ENCODE data around the gene SH3RF3. TPM values are rescaled to one million over a fixed set of nuclear protein-coding genes. Genes with fewer than 3 reads are reported as not detected.

The SH3RF3 gene
- total RNA-seq, 1 donor from 2014 or later = 1.7 TPM

GRCh38 chr2:109435901-109436598 is 307.0 kb downstream of the SH3RF3 start:
- Mint-ChIP-seq H3K27ac (ENCODE audit: unreplicated experiment) (no peak overlapping the region), H3K36me3 (ENCODE audit: unreplicated experiment) (peaks cover 11% of the 10 kb centered on the region), H3K4me3 (ENCODE audit: unreplicated experiment) (no peak overlapping the region), H3K9me3 (ENCODE audit: unreplicated experiment) (peaks cover 3% of the 10 kb centered on the region), H3K27me3 (ENCODE audit: unreplicated experiment) (no peaks in the 10 kb centered on the region), H3K4me1 (ENCODE audit: low read depth, unreplicated experiment) (no peaks in the 10 kb centered on the region)
- no peak for DNase-seq
- TF ChIP-seq CTCF (IDR thresholded peaks at IDR 0.05; ENCODE audit: partially characterized antibody, unreplicated experiment) = no peak

GRCh38 chr2:109436610-109437225 is 307.7 kb downstream of the SH3RF3 start:
- Mint-ChIP-seq H3K4me3 (ENCODE audit: unreplicated experiment) (no peak overlapping the region), H3K27me3 (ENCODE audit: unreplicated experiment) (no peaks in the 10 kb centered on the region), H3K27ac (ENCODE audit: unreplicated experiment) (no peak overlapping the region), H3K36me3 (ENCODE audit: unreplicated experiment) (peaks cover 18% of the 10 kb centered on the region), H3K4me1 (ENCODE audit: low read depth, unreplicated experiment) (no peaks in the 10 kb centered on the region), H3K9me3 (ENCODE audit: unreplicated experiment) (peaks cover 3% of the 10 kb centered on the region)
- no peak for TF ChIP-seq CTCF (IDR thresholded peaks at IDR 0.05; ENCODE audit: partially characterized antibody, unreplicated experiment)
- DNase-seq = no peak

- no peak for TF ChIP-seq CTCF (IDR thresholded peaks at IDR 0.05; ENCODE audit: partially characterized antibody, unreplicated experiment)
- Mint-ChIP-seq H3K27me3 (ENCODE audit: unreplicated experiment) (no peaks in the 10 kb centered on the region), H3K4me3 (ENCODE audit: unreplicated experiment) (no peak overlapping the region), H3K4me1 (ENCODE audit: low read depth, unreplicated experiment) (no peaks in the 10 kb centered on the region), H3K9me3 (ENCODE audit: unreplicated experiment) (peaks cover 6% of the 10 kb centered on the region), H3K36me3 (ENCODE audit: unreplicated experiment) (peaks cover 18% of the 10 kb centered on the region), H3K27ac (ENCODE audit: unreplicated experiment) (no peak overlapping the region)
- no peak for DNase-seq
Measured at GRCh38 chr2:109437325-109438090, 308.5 kb downstream of the SH3RF3 start.

GRCh38 chr2:109438146-109438545 is 309.1 kb downstream of the SH3RF3 start:
- Mint-ChIP-seq H3K9me3 (ENCODE audit: unreplicated experiment) (peaks cover 9% of the 10 kb centered on the region), H3K27ac (ENCODE audit: unreplicated experiment) (no peak overlapping the region), H3K27me3 (ENCODE audit: unreplicated experiment) (no peaks in the 10 kb centered on the region), H3K4me1 (ENCODE audit: low read depth, unreplicated experiment) (no peaks in the 10 kb centered on the region), H3K36me3 (ENCODE audit: unreplicated experiment) (peaks cover 18% of the 10 kb centered on the region), H3K4me3 (ENCODE audit: unreplicated experiment) (no peak overlapping the region)
- no peak for TF ChIP-seq CTCF (IDR thresholded peaks at IDR 0.05; ENCODE audit: partially characterized antibody, unreplicated experiment)
- DNase-seq = no peak

Measured in glutamatergic neuron (in vitro differentiated cells).